H1 (cell line): ENCODE results near the gene APLN. TPM values are rescaled to one million over a fixed set of nuclear protein-coding genes. Genes with fewer than 3 reads are reported as not detected.

Experiments used
- CBX5 ChIP-seq: fragments of 300-800, 300-1000 bp; sonication (generic); IDR thresholded peaks from 2 replicates; pipeline ENCODE4 v1.7.1; 2016; ENCODE audit warnings: antibody characterized with exemption, low read length, low read depth
- CHD1 ChIP-seq: IDR thresholded peaks from 2 replicates; pipeline ENCODE4 v1.6.1; 2012; ENCODE audit warnings: low read depth, low read length, improper control_type of control experiment
- CHD2 ChIP-seq: IDR thresholded peaks from 2 replicates; pipeline ENCODE4 v1.6.1; 2012; ENCODE audit warnings: low read length, improper control_type of control experiment
- CHD7 ChIP-seq: fragments of 300-600 bp; sonication (generic); IDR thresholded peaks from 2 replicates; pipeline ENCODE4 v1.7.1; 2012; ENCODE audit warnings: low read length, moderate library complexity, mild to moderate bottlenecking, inconsistent platforms; ENCODE audit not compliant: insufficient replicate concordance
- CTBP2 ChIP-seq: IDR thresholded peaks from 2 replicates; pipeline ENCODE4 v1.7.0; 2011; ENCODE audit warnings: borderline replicate concordance, mild to moderate bottlenecking, moderate library complexity, mixed read lengths, low read length; ENCODE audit not compliant: insufficient read depth, insufficient read length
- CTCF ChIP-seq, 3 experiments: IDR thresholded peaks; 1 replicate in 2 of 3; 2 replicates in 1 of 3; pipeline versions ENCODE4 v1.5.1 to v1.6.1; 2011; ENCODE audit warnings: low read length in 3 of 3, mild to moderate bottlenecking in 3 of 3, inconsistent platforms in 2 of 3, low read depth in 1 of 3, moderate library complexity in 1 of 3; ENCODE audit not compliant: insufficient read depth in 1 of 3; ENCODE audit errors: control extremely low read depth in 1 of 3
- EGR1 ChIP-seq: IDR thresholded peaks from 2 replicates; pipeline ENCODE4 v1.6.1; 2011; ENCODE audit warnings: low read depth, low read length, borderline replicate concordance
- KDM4A ChIP-seq: IDR thresholded peaks from one replicate; pipeline ENCODE4 v1.7.1; 2012; ENCODE audit warnings: low read depth, mild to moderate bottlenecking, moderate library complexity, low read length, inconsistent platforms; ENCODE audit not compliant: severe bottlenecking
- polyA plus RNA-seq, 7 experiments: library from polyadenylated mRNA; depleted of rRNA in 3 of 7; stranded (reverse) in 5 of 7; unstranded in 2 of 7; fragments of >200 nt in 5 of 7; fragments of 200-250 nt in 2 of 7; gene quantifications; 1 replicate in 5 of 7; 2 replicates in 1 of 7; 4 replicates in 1 of 7; pipeline versions ENCODE4 v1.2.1 to v1.2.3, GENCODE V29; 2011 to 2013; ENCODE audit warnings: missing spikeins in 2 of 7, mixed read lengths in 2 of 7
- total RNA-seq: library from RNA; stranded (reverse); fragmentation: NEBNext Ultra II Directional; extraction: Animal tissue kit (Norgen Biotek cat#: 25700); gene quantifications from 2 replicates; pipeline ENCODE4 v1.2.1, GENCODE V29; 2021

Gene APLN
- total and polyA plus RNA-seq, 2 of the 8 experiments (the other 6 are each of a cell fraction or from before 2014, with no cell fraction given): 1.1 to 1.8 TPM

GRCh38 chrX:129638917-129639316 lies 15.8 kb downstream of the APLN start (continued):
- no peak for TF ChIP-seq CHD7
- TF ChIP-seq CHD2: no peak
- TF ChIP-seq EGR1: no peak
- TF ChIP-seq KDM4A: no peak
- TF ChIP-seq CHD1: no peak
- TF ChIP-seq CBX5: no peak
- no peak for TF ChIP-seq CTBP2
- TF ChIP-seq CTCF (IDR thresholded peaks at IDR 0.05; ENCODE audit: control extremely low read depth in 1 of 3, insufficient read depth in 1 of 3, low read depth in 1 of 3, low read length in 3 of 3): peak in 2 of 3 experiments; percentile 18 to 40; a peak in 3 of 4 replicates
